HG03064 (cell line): ENCODE measurements around the gene GPX2.

Experiments used
- ATAC-seq: cut with Tn5 transposase; IDR thresholded peaks from one replicate; pipeline ENCODE4 v1.9.1; 2021; ENCODE audit warnings: low read depth; ENCODE audit not compliant: unreplicated experiment

GPX2 gene

DNA sequence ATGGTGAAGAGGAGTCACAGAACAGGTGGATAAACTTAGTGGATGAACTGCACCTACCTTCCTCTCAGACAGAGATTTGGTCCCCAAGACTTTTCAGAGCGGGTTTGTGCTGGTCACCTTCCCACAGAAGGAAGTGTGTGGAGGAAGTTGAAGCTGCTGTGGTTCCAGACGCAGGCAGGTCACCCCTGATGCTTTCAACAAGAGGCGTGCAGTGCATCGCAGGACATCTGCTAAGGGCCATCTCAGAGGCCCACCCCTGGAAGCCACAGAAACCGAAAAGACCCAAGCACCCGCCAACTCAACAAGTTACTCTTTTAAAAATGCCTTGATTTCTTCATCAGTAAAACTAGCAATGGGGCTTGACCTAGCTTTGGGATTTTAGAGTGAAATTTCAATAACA is 1.0 kb upstream of the GPX2 start:
- no peak for ATAC-seq

DNA sequence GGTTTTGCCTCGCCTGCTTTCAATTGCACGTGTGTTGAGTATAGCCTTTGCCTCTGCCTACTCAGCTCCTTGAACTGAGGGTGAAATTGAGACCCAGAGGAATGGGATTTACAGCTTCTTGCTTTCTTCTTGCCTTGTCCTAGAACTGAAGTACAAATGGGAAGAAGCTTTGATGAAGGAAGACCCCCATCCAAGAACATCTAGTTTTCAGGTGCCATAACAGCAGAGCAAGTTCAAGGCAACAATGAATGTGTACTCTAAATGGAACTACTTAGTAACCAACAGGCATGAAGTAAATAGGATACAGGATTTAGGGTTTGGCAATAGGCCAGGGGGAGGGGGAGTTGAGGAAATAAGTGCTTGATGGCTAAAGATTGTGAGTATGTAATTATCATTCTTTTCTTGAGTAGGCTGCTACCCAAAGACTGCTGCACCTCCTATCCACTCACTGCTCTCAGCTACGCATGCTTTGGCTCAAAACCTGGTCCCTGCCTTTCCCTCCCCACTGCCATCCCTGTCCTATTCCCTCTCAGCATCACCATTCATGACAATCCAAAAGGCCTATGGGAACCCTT is 2.1 kb downstream of the GPX2 start:
- no peak for ATAC-seq

DNA sequence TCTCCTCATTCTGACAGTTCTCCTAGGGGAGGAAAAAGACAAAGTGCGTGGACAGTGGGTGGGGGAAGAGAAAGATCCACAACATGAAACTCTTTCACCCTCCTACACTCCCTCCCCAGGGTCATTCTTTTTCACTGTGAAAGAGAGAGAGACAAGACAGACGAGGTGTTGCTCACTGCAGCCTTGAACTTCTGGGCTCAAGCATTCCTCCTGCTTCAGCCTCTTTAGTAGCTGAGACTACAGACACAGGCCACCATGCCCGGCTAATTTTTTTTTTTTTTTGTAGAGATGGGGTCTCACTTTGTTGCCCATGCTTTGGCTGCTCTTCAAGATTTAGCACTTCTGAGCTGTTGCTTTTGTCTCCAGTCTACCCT is 2.7 kb downstream of the GPX2 start:
- no peak for ATAC-seq

DNA sequence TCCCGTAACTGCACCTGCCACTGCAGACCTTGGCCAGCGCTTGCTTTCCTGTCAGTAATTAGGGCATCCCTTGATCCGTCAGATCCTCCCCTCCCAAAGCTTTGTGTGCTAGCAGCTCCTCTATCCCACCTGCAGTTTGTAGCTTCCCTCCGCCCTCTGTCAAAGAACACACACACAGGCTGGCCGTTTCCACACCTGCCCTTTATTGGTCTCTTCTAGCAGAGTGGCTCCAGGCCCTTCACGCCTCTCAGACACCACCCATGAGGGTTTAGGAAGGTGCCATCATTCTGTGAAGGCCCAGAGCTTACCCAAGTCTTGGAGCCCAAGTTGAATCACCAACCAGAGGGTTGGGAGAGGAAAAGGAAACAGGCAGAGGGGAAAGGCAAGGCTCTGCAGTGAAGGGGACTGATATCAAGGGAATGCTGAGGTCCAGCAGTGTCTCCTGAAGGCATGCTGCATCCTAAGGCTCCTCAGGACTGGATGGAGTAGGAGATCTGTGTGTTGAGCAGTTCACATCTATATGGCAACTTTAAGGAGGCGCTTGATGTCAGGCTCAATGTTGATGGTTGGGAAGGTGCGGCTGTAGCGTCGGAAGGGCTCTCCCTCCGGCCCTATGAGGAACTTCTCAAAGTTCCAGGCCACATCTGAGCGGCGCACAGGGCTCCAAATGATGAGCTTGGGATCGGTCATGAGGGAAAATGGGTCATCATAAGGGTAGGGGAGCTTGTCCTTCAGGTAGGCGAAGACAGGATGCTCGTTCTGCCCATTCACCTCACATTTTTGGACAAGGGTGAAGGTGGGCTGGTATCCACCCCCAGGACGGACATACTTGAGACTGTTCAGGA is 3.4 kb downstream of the GPX2 start:
- no peak for ATAC-seq

DNA sequence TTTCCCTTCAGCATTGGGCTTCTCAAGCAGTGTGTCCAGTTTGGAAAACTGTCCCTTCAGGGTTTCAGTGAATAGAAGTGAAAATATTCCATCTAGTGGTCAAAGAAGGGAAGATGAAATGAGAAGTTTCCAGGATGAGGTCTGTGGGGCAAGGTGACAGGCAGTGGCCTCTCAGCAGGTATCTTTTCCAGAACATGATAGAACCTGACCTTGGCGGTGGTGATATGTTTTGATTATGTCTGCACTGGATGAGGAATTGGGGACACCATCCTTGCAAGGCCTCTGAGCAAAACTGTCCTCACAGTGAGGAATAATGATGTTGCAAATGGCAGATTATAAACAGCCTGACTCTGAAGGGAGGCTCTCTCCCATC is 4.7 kb downstream of the GPX2 start:
- ATAC-seq = no peak

DNA sequence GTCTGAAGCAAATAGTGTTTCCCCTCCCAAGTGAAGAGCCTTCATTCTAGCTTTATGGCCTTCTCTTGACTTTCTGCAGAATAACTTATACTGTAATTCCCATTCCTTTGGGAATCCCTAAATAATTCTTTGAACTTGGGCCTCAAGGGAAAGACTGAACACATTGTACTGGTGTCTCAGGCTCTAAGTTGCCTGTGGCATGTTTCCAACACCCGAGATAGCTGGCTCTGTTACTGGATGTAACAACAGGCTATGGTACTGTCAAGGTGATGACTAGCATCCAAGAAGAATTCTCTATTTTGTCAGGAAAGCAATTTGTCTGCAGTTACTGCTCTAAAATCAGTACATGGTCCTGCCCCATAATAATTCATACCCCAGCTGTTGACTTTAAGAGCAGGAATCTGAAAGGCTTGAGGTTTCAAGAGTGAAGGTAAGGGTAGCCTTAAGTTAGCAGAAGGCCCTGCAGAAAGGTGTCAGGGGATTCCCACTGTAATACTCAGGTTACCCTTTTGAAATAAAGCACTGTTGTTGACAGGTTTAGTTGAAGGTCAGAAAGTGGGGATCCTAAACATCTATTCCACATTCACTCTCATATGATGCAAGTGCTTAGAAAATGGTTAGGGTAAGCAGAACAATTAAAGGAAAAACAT is 5.2 kb downstream of the GPX2 start:
- no peak for ATAC-seq

DNA sequence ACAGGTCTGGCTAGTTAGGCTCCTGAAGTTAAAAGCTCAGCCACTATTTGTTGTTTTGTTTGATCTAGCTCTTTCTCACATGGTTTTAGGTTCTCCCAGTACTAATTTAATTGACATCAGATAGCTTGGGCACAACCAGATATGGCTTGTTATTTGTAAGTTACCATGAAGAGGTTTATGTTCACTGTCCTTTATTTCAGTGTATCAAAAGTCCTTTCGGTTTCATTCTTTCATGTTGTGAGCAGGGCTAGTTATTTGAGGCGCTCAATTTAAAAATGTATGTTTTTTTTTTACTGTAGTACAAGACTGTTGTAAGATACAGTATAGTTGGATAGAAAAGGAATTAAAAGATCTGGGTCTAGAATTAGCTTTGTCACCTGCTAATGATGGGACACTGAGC is 7.0 kb downstream of the GPX2 start:
- no peak for ATAC-seq

DNA sequence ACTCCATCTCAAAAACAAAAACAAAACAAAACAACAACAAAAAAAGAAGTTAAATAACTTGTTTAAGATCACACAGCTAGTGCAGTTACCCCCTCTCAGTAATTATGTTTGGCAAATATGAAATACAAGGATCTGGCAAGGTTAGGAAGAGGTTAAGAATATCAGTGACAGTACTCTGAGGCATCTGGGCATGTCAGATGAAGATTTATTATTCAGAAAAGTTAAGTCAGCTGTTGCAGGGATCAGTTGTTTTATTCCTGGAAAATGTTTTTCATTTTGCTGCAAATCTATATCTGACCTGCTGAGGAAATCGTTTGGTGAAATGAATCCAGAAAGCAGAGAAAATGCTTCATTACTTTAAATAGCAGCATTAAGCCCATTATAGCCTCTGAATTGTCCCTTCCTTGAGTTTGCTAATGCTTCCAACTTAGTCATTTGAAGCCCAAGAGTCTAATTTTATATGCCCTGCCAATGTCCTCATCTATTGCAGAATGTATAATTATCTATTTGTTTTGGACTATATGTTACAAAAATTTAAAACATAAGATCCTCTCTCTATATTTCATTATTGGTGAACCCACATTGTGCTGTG is 8.1 kb downstream of the GPX2 start:
- ATAC-seq = no peak

DNA sequence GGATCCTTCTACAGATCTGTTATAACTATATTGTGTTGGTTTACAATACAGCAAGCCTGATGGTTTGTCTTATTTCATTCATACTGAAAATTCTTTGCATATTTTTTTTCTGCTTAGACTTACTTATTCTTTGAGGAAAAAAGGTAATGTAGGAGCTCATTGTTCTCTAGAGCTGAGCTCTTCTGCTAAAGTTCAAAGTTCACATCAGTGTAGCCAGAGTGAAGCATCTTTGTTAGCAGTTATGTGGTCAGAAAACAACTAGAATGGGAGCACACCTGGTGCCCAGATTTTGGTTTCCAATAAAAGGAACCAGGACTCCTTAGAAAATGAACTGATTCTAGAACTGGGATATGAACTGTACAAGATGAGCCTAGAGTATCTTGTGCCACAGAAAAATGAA is 10.3 kb downstream of the GPX2 start:
- ATAC-seq = no peak

DNA sequence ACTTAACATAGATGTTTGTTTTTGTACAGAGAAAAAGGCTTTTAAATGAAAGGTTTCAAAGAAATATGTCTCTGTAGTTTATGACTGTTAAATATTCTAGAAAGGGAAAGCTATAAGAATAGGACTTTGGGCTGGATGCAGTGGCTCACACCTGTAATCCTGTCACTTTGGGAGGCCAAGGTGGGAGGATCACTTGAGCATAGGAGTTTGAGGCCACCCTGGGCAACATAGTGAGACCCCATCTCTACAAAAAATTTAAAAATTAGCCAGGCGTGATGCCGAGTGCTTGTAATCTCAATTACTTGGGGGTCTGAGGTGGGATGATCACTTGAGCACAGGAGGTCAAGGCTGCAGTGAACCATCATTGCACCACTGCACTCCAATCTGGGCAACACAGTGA is 11.4 kb downstream of the GPX2 start:
- ATAC-seq = no peak

DNA sequence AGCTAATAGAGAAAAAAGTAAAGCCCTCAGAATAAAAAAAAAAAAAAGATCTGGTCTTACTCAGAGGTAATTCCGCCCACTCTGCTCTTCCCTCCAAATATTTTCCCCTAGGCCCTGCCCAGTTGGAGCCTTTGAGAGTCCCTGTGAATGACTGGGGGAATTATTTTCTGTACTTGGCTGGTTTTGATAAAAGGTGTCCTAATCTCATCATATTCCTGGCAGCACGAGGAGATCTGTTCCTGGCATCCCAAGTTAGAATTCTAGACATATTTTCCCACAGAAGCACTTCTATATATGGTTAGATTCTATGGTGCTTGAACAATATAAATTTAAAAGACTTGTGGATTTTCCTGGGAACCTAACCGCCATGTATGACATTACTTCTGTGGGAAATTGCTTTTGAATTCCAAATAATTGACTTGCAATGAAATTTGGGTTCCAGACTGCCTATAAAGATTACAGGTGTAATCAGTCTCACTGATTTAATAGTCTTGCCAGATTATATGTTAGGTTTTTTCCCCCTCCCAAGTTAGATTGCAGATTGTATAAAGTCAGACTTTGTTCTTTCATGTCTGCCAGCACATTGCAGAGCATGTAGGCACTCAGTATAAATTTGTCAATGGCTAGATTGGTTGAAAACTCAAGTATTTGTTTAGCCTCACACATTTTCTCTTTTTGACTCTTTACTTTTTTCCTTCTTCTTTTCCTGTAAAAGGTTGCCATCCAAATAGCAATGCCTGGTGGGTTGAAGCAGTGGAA is 12.3 kb downstream of the GPX2 start:
- ATAC-seq = no peak

DNA sequence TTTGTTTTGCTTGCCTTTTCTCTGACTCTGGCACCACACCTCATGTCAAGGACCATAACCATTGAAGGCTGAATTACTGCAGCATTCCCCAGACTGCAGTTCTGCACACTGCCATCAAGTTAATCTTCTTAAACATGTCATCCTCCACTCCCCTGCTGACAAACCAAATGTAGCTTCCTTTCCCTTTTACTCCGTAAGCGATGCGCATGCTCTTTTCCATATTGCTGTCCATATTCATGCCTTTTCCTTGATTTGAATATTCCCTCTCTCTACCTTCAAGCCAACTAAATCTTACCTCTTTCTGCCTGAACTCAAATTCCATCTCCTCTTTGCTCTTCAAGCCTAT is 13.6 kb downstream of the GPX2 start:
- no peak for ATAC-seq

DNA sequence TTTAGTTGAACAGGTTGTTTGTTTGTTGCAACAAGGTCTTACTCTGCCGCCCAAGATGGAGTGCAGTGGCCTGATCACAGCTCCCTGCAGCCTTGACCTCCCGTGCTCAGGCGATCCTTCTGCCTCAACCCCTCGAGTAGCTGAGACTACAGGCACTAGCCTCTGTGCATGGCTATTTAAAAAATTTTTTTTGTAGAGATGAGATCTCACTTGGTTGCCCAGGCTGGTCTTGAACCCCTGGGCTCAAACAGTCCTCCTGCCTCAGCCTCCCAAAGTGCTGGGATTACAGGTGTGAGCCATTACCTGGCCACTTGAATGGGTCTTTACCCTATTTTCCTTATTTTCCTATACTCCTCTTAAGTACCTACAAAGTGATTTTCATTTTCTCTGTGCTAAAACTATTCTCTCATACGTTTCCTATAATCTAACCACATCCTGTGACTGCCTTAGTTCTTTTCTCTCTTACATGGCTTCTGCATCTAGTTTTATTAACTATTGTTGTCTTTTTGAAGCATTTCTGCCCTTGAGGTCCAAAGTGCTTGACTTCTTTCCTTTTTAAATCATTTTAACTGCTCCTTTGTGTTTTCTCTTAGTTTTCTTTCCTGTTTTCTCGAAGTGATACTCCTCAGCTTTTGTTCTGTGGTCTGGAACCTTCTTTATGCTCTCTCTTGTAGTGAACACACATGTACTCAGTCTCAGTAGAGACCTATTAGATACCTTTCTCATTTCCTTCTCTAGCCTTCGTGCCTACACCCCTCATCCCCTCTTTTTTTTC is 14.1 kb downstream of the GPX2 start:
- ATAC-seq = peak; percentile 79

DNA sequence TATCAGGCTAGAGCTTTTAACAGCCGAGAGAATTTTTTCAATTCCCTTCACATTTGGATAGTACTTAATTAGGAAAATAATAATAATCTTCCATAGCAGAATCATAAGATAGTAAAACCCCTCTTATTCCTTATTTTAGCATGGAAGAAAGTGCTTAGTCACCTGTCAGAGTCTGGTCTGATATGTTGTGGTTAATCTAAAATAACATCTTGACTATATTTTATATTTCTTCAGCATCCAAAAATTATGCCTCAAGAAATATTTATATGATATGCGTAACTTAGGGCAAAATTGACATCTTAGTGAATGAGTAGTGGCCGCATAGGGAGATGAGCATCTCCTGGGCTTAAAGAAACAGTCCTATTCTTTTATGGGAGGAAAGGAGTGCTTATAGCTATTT is 15.5 kb downstream of the GPX2 start:
- ATAC-seq = no peak

DNA sequence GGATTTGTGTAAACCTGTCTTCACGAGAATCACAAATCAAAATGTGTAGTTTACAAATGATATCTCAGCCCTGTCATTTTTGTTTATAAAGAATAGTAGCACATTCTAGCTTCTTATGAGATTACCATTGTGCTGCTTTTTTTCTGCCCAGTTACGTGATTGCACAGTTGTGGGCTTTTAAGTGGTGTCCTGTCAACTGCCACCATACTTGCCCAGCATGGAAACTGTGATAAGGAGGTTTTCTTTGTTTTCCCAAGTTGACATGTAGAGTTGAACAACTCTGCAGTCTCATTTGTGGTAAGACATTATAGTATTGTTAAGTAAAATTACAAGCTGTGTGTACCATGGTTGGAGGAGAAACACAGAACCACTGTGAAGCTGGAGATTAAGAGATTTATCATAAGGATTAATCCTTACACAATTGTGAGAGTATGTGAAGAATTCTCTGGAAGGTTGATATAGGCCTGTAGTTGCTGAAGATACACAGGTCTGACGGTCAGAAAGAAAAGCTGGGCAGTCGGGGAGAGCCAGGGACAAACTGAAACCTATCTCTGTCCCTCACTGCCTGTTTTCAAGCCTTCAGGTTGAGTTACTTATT is 16.0 kb downstream of the GPX2 start:
- no peak for ATAC-seq

DNA sequence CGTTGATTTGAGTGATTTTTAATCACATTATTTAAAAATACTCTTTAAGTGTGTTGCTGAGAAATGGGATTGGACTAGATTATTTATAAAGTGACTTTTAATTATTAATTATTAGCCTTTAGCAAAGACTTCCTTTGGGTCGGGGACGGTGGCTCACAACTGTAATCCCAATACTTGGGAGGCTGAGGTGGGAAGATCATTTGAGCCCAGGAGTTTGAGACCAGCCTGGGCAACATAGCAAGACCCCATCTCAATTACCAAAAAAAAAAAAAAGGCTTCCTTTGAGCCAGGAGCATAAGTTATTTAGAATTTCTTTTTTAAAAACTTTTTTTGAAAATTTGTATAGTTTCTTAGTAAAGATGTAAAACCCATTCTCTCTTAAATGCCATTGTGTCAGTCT is 19.5 kb downstream of the GPX2 start:
- no peak for ATAC-seq

DNA sequence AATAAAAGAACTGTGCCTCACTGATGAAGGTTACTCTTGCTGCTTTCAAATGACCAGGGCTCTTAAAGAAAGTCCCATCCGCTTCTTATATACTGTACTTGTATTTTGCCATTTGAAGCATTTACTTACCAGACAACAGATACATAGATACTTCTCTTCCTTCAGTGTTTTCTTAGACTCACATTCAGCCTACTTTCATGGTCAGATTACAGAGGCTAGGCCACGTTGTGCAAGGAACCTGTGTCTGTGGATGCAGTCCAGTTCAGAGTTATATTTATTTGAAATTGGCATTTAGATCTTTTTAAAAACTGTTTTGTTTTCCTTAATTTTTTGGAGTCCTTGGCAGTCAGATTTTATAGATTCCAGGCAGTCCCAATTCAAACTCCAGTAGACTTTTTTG is 22.1 kb downstream of the GPX2 start:
- ATAC-seq = no peak

DNA sequence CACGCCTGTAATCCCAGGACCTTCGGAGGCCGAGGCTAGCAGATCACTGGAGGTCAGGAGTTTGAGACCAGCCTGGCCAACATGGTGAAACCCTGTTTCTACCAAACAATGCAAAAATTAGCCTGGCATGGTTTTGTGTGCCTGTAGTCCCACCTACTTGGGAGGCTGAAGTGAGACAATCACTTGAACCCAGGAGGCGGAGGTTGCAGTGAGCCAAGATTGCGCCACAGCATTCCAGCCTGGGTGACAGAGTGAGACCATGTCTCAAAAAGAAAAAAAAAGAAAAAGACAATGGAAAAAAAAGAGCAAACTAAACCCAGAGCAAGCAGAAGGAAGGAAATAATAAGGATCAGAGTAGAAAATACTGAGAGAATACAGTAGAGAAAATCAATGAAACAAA is 22.9 kb downstream of the GPX2 start:
- no peak for ATAC-seq

DNA sequence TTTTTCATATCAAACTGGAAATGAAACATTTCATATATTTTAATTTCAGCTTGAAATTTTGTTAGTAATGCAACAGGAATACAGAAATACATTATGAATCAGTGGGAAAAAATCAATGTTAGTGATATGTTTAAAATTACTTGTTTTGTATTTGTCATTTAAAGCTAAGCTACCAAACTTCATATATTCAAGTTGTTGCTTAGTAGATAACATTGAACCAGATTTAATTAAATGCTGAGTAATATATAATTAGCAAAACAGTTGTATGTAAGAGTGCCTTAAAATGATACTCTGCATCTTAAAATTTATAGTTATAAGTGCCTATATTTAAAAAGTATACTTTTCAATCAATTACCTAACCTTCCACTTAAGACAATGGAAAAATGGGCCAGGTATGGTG is 23.3 kb downstream of the GPX2 start:
- no peak for ATAC-seq

DNA sequence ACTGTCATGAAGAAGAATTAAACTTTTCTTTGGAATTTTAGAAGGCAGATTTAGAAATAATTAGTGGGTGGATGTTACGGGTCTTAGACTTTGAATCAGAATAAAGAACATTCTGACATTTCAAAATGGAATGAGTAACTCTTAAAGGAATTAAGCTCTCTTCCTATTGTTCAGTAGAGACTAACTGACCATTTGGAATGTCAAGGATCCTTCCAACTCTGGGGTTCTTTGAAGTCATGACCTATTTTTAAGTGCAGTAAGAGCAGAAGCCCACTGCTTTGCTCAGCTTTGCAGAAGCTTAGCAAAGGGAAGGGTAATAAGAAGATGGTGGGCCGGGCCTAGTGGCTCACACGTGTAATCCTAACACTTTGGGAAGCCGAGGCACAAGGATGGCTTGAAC is 24.3 kb downstream of the GPX2 start:
- ATAC-seq = no peak
